Pancreas (tissue), 10 donors: ENCODE data around the gene MUC5B. TPM values are rescaled to one million over a fixed set of nuclear protein-coding genes. Genes with fewer than 3 reads are reported as not detected.

Experiments used
- ATAC-seq, 4 donors: fragments of 200-7000 bp; cut with Tn5 transposase; one replicate each; pipeline versions ENCODE4 v1.8.0 to v1.9.1; 2020; ENCODE audit warnings: mild to moderate bottlenecking in 4 of 4, moderate library complexity in 4 of 4
- DNase-seq, 6 donors: peaks; one replicate each; pipeline ENCODE4 v3.0.0-alpha.2; 2020
- FAIRE-seq: peaks from 2 replicates; lab custom pipeline; 2012; peaks lifted over from hg19 to GRCh38; lab: Jason Lieb, UNC
- H3K27ac ChIP-seq, 4 donors: fragments of 200-600 bp; sonication (generic); 1 replicate in 3 of 4; 2 replicates in 1 of 4; pipeline versions ENCODE4 v1.5.0 to v1.8.0; 2020
- H3K27me3 ChIP-seq, 4 donors: fragments of 200-600 bp; one replicate each; pipeline ENCODE4 v1.8.0; 2021
- H3K36me3 ChIP-seq, 3 donors: fragments of 200-600 bp; sonication (generic) in 1 of 3; one replicate each; pipeline versions ENCODE4 v1.5.0 to v1.8.0; 2020 to 2021
- H3K4me1 ChIP-seq, 3 donors: fragments of 200-600 bp; one replicate each; pipeline ENCODE4 v1.8.0; 2021
- H3K4me3 ChIP-seq, 4 donors: fragments of 200-600 bp; sonication (generic) in 2 of 4; one replicate each; pipeline versions ENCODE4 v1.5.0 to v1.8.0; 2020 to 2021
- H3K9me3 ChIP-seq, 4 donors: fragments of 200-600 bp; one replicate each; pipeline ENCODE4 v1.8.0; 2021
- CTCF ChIP-seq, 4 donors: fragments of 200-600 bp; sonication (generic) in 3 of 4; IDR thresholded peaks; one replicate each; pipeline versions ENCODE4 v1.5.0 to v1.8.0; 2021; ENCODE audit warnings: antibody characterized with exemption in 4 of 4
- WGBS, 2 donors: extraction: QIAGEN DNeasy Blood & Tissue Kit; methylation state at CpG; one replicate each; pipeline ENCODE4 v1.1.7; 2013; 5-methylcytosine and 5-hydroxymethylcytosine counted together
- intact Hi-C, 3 donors: fragments of 100-400 bp; cut with DNase I; formaldehyde crosslinking; loops; one replicate each; pipeline versions ENCODE4 v1.11.1 to v1.14.2; 2022
- polyA plus RNA-seq, 2 donors: library from polyadenylated mRNA; stranded (reverse); fragments of 200-250 nt; gene quantifications; one replicate each; pipeline ENCODE4 v1.2.3, GENCODE V29; 2013
- total RNA-seq, 6 donors: library from RNA; stranded (reverse); fragmentation: NEBNext Ultra II Directional in 4 of 6; extraction: Animal tissue kit (Norgen Biotek cat#: 25700) in 4 of 6; gene quantifications; one replicate each; pipeline versions ENCODE4 v1.2.1 to v1.2.4, GENCODE V29; 2021 to 2023
- donor health status: healthy with polysubstance abuse.
- donor health status: DM: no; HTN: no; CAD: no; lungs with moderate emphysema.
- donor health status: DM: no; HTN: no; CAD: no.
- donor health status: control.
- donor health status: control.
- donor health status: Bipolar disorder and iron deficiency.
- donor health status: DM: yes; HTN: yes; CAD: no.
- donor health status: DM: no; HTN: no; CAD: no.
- donor health status: DM: no; HTN: no; CAD: no.
- donor health status: DM: yes; HTN: yes; CAD: no.

MUC5B gene
- total and polyA plus RNA-seq, 8 donors: 5.1 to 65.4 (median 15.1) TPM

GRCh38 chr11:1195682-1196515 lies 27.0 kb upstream of the MUC5B start:
- DNase-seq (peak in 4 of 6 donors; percentile 11 to 71 (median 32)), ATAC-seq (no peak), FAIRE-seq (no peak)
- Histone ChIP-seq H3K9me3 (no peaks in the 10 kb centered on the region), H3K27me3 (peaks cover 0 to 5% (median 2%) of the 10 kb centered on the region in 4 donors), H3K27ac (no peak overlapping the region), H3K4me1 (no peaks in the 10 kb centered on the region), H3K36me3 (no peaks in the 10 kb centered on the region), H3K4me3 (no peak overlapping the region)
- TF ChIP-seq CTCF (IDR thresholded peaks at IDR 0.05): no peak
- 66 to 75% methylated on average over 38 to 41 of the region's 41 CpGs for WGBS, 2 donors
- intact Hi-C loops: no loop called here

GRCh38 chr11:1196516-1197391 lies 26.1 kb upstream of the MUC5B start:
- 65 to 68% methylated on average over 26 to 28 of the region's 28 CpGs for WGBS, 2 donors
- DNase-seq: peak in 5 of 6 donors; percentile 1 to 70 (median 24)

GRCh38 chr11:1197431-1197885 lies 25.4 kb upstream of the MUC5B start:
- Histone ChIP-seq H3K9me3 (no peaks in the 10 kb centered on the region), H3K36me3 (no peaks in the 10 kb centered on the region), H3K27ac (no peak overlapping the region), H3K4me1 (no peaks in the 10 kb centered on the region), H3K4me3 (no peak overlapping the region), H3K27me3 (peaks cover 0 to 5% (median 2%) of the 10 kb centered on the region in 4 donors)
- FAIRE-seq (no peak), ATAC-seq (no peak), DNase-seq (peak in 3 of 6 donors; percentile 9 to 53 (median 17))
- intact Hi-C loops: no loop called here
- WGBS, 2 donors: 53 to 67% methylated on average over 29 of the region's 29 CpGs
- TF ChIP-seq CTCF (IDR thresholded peaks at IDR 0.05): no peak

More at GRCh38 chr11:1196516-1197391, 26.1 kb upstream of the MUC5B start:
- Histone ChIP-seq H3K4me1 (no peaks in the 10 kb centered on the region), H3K27me3 (peaks cover 0 to 5% (median 2%) of the 10 kb centered on the region in 4 donors), H3K27ac (no peak overlapping the region), H3K4me3 (no peak overlapping the region), H3K9me3 (no peaks in the 10 kb centered on the region), H3K36me3 (no peaks in the 10 kb centered on the region)
- ATAC-seq: no peak
- FAIRE-seq: no peak
- TF ChIP-seq CTCF (IDR thresholded peaks at IDR 0.05): no peak
- intact Hi-C loops: no loop called here

- intact Hi-C loops: no loop called here
- Histone ChIP-seq H3K27ac (no peak overlapping the region), H3K4me1 (no peaks in the 10 kb centered on the region), H3K36me3 (no peaks in the 10 kb centered on the region), H3K4me3 (no peak overlapping the region), H3K9me3 (no peaks in the 10 kb centered on the region), H3K27me3 (peaks cover 0 to 5% (median 2%) of the 10 kb centered on the region in 4 donors)
- 43 to 56% methylated on average over 33 of the region's 33 CpGs for WGBS, 2 donors
- no peak for ATAC-seq
- FAIRE-seq: no peak
- DNase-seq: peak in 4 of 6 donors; percentile 10 to 69 (median 36)
- TF ChIP-seq CTCF (IDR thresholded peaks at IDR 0.05): no peak
Measured at GRCh38 chr11:1197886-1198560, 24.8 kb upstream of the MUC5B start.
